GM12801 (cell line): ENCODE data around the gene BRD9.

ENCODE experiments used
- TF ChIP-seq, protein P1 (sequence below): IDR thresholded peaks from one replicate; pipeline ENCODE4 v1.5.1; 2011; ENCODE audit warnings: control low read depth; ENCODE audit not compliant: insufficient read length; ENCODE audit errors: extremely low read depth

BRD9 gene

DNA sequence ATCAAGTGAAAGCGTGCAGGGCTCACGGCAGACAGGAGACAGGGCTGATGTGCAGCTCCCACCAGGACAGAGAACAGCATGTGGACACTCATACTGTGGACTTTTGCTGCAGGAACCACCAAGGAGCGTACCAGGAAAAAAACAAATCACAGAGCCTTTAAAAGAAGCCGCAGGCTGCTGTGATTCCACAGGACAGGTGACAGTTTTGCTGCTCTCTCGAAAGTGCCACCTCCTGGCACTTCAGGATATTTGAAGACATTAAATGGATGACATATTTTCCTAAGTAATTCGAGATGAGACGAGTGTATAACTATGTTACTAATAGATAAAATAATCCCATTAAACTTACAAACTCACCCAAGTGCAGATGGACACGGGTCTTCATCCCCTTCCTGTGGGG lies 71.1 kb downstream of the BRD9 start:
- TF ChIP-seq, protein P1, sequence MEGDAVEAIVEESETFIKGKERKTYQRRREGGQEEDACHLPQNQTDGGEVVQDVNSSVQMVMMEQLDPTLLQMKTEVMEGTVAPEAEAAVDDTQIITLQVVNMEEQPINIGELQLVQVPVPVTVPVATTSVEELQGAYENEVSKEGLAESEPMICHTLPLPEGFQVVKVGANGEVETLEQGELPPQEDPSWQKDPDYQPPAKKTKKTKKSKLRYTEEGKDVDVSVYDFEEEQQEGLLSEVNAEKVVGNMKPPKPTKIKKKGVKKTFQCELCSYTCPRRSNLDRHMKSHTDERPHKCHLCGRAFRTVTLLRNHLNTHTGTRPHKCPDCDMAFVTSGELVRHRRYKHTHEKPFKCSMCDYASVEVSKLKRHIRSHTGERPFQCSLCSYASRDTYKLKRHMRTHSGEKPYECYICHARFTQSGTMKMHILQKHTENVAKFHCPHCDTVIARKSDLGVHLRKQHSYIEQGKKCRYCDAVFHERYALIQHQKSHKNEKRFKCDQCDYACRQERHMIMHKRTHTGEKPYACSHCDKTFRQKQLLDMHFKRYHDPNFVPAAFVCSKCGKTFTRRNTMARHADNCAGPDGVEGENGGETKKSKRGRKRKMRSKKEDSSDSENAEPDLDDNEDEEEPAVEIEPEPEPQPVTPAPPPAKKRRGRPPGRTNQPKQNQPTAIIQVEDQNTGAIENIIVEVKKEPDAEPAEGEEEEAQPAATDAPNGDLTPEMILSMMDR: no peak

DNA sequence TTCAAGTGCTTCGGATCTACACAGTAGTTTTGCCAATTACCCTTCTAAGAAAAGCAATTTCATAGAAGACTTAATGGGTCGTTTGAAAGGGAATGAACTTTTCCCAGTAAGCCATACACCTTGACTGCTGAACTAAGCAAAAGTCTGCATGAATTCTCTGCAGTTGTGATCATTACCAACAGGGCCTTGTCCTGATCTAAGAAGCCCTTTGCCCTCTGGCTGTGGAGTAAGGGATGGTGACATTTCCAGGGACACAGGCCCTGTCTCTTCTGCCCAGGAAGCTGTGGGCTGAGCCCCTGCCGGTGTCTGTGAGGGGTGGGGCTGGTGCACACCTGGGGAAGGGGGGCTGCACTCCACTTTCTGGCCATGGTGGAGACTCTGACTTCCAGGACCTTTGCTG lies 72.4 kb downstream of the BRD9 start:
- TF ChIP-seq, protein P1: no peak

DNA sequence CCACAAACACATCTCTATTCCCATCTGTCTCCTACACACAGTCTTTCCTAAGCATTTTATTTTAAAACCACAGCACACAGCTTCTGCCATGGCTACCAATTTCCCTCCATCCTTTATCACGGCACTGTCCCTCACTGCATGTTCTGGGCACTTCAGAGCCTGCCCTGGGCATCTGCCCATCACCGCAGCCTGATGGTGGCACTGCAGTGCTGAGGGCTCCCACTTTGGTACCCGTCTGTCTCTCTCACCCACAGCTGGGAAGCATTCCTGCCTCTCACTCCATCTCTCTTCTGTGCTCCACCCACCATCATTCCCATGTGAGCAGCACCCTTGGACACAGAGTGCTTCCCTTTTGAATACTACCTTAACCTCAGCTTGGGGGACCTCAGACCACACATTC lies 73.5 kb downstream of the BRD9 start:
- TF ChIP-seq, protein P1: no peak

DNA sequence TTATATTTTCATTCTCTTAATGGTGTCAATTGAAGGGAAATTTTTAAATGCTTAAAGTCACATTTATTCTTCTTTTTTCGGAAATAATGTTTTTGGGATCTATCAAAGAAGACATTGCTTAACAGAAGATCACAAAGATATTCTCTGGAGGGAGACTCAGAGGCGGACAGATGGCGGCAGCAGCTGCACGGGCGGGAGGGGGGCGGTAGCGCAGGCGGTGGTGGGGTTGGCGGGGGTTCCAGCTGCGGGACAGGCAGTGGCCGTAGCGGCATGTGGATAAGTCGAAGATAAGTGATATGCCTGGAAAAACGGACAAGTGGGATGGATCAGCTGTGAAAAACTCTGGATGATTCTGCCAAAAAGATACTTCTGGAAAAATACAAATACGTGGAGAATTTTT lies 76.4 kb downstream of the BRD9 start:
- TF ChIP-seq, protein P1: no peak

DNA sequence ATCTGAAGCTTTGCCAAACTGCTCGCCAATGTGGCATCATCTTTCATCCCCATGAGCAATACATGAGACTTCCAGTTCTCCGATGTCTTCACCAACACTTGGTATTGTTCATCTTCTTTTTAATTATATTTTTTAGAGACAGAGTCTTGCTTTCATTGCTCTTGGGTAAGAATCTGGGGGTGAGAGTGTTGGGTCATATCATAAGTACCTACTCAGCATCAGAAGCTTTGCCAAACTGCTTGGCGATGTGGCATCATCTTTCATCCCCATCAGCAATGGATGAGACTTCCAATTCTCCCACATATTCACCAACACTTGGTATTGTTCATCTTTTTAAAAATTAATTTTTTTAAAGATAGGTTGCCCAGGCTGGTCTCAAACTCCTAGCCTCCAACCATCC lies 77.2 kb downstream of the BRD9 start:
- TF ChIP-seq, protein P1: no peak
